H1 (cell line): ENCODE results near the gene ZNF3. TPM values are rescaled to one million over a fixed set of nuclear protein-coding genes. Genes with fewer than 3 reads are reported as not detected.

Source experiments
- CTCF ChIA-PET: fragments of 300-600 bp; sonication (Branson Sonifier 250); formaldehyde crosslinking; loops from one replicate; lab custom pipeline; 2021; ENCODE audit not compliant: partially characterized antibody; lab: Charles Lee
- POLR2A ChIA-PET: fragments of 300-600 bp; sonication (Branson Sonifier 250); formaldehyde crosslinking; loops from one replicate; lab custom pipeline; 2021; ENCODE audit warnings: inconsistent platforms; ENCODE audit not compliant: partially characterized antibody; lab: Charles Lee
- DNase-seq, 2 experiments: peaks; one replicate each; pipeline versions ENCODE4 v3.0.0 to v3.0.0-alpha.2; 2010 to 2022; ENCODE audit warnings: low spot score in 2 of 2, low read depth in 1 of 2, mixed read lengths in 1 of 2
- FAIRE-seq: peaks from 2 replicates; lab custom pipeline; 2011; peaks lifted over from hg19 to GRCh38; lab: Jason Lieb, UNC
- H2AFZ ChIP-seq: 2 replicates; pipeline ENCODE4 v1.8.1; 2012; ENCODE audit warnings: low read length, inconsistent platforms
- H2AK5ac ChIP-seq: 2 replicates; pipeline ENCODE4 v1.6.1; 2013; ENCODE audit warnings: low read depth, low read length
- H2BK120ac ChIP-seq: replicated peaks from 2 replicates; pipeline ENCODE3; 2013; ENCODE audit warnings: low read depth, low read length, inconsistent platforms
- H2BK12ac ChIP-seq: 2 replicates; pipeline ENCODE4 v1.6.1; 2013; ENCODE audit warnings: low read depth, low read length
- H2BK15ac ChIP-seq: 2 replicates; pipeline ENCODE4 v1.6.1; 2013; ENCODE audit warnings: low read length
- H2BK20ac ChIP-seq: 2 replicates; pipeline ENCODE4 v1.6.1; 2013; ENCODE audit warnings: low read length
- H2BK5ac ChIP-seq: 2 replicates; pipeline ENCODE4 v1.6.1; 2013; ENCODE audit warnings: low read depth, low read length
- H3K14ac ChIP-seq: 2 replicates; pipeline ENCODE4 v1.6.1; 2013; ENCODE audit warnings: inconsistent platforms; ENCODE audit not compliant: insufficient read length
- H3K18ac ChIP-seq: 2 replicates; pipeline ENCODE4 v1.6.1; 2013; ENCODE audit warnings: low read length; ENCODE audit errors: extremely low read depth
- H3K23ac ChIP-seq: 2 replicates; pipeline ENCODE4 v1.6.1; 2013; ENCODE audit warnings: inconsistent platforms; ENCODE audit not compliant: insufficient read length
- H3K23me2 ChIP-seq: 2 replicates; pipeline ENCODE4 v1.6.1; 2013; ENCODE audit warnings: low read depth, low read length
- H3K27ac ChIP-seq: 2 replicates; pipeline ENCODE4 v1.6.1; 2011; ENCODE audit warnings: low read depth, low read length, inconsistent platforms
- H3K27me3 ChIP-seq, 4 experiments: replicated peaks in 1 of 4; 1 replicate in 1 of 4; 2 replicates in 3 of 4; pipeline versions ENCODE4 v1.6.1 to v1.8.1; 2011 to 2013; ENCODE audit warnings: low read length in 3 of 4, mild to moderate bottlenecking in 3 of 4, inconsistent platforms in 2 of 4, mixed read lengths in 2 of 4, moderate library complexity in 1 of 4; ENCODE audit not compliant: control insufficient read depth in 3 of 4, insufficient read depth in 3 of 4; ENCODE audit errors: extremely low read depth in 1 of 4
- H3K36me3 ChIP-seq, 4 experiments: 2 replicates each; pipeline versions ENCODE4 v1.6.1 to v1.8.1; 2011 to 2013; ENCODE audit warnings: mild to moderate bottlenecking in 4 of 4, low read length in 3 of 4, moderate library complexity in 2 of 4, control low read depth in 1 of 4, inconsistent platforms in 1 of 4; ENCODE audit not compliant: insufficient read depth in 4 of 4, control insufficient read depth in 2 of 4
- H3K4ac ChIP-seq: replicated peaks from 2 replicates; pipeline ENCODE3; 2013; ENCODE audit warnings: low read length, low read depth, mixed read lengths, inconsistent platforms; ENCODE audit not compliant: insufficient read length
- H3K4me1 ChIP-seq, 4 experiments: replicated peaks in 1 of 4; 1 replicate in 1 of 4; 2 replicates in 3 of 4; pipeline versions ENCODE4 v1.6.1 to v1.8.1; 2011 to 2013; ENCODE audit warnings: low read length in 3 of 4, inconsistent platforms in 2 of 4, mixed read lengths in 1 of 4; ENCODE audit not compliant: insufficient read depth in 4 of 4, control insufficient read depth in 3 of 4
- H3K4me2 ChIP-seq, 2 experiments: 2 replicates each; pipeline versions ENCODE4 v1.6.1 to v1.8.1; 2011 to 2013; ENCODE audit warnings: low read depth in 2 of 2, low read length in 2 of 2, control low read depth in 1 of 2, inconsistent platforms in 1 of 2, mild to moderate bottlenecking in 1 of 2; ENCODE audit not compliant: insufficient read depth in 1 of 2
- H3K4me3 ChIP-seq, 4 experiments: fragments of 200-600, 300-600 bp in 1 of 4; sonication (generic), shearing (Covaris generic), sonication (Bioruptor Twin) in 1 of 4; 2 replicates each; pipeline versions ENCODE4 v1.5.1 to v1.8.1; 2011 to 2016; ENCODE audit warnings: low read length in 4 of 4, low read depth in 3 of 4, control low read depth in 2 of 4, inconsistent platforms in 2 of 4, mild to moderate bottlenecking in 2 of 4, mixed read lengths in 1 of 4, moderate library complexity in 1 of 4; ENCODE audit not compliant: insufficient read depth in 2 of 4; ENCODE audit errors: extremely low read depth in 1 of 4
- H3K56ac ChIP-seq: replicated peaks from 2 replicates; pipeline ENCODE3; 2013; ENCODE audit warnings: low read depth, mild to moderate bottlenecking, mixed read lengths, low read length, inconsistent platforms; ENCODE audit not compliant: insufficient read length
- H3K79me1 ChIP-seq: 2 replicates; pipeline ENCODE4 v1.6.1; 2013; ENCODE audit warnings: low read depth, low read length, control low read depth
- H3K79me2 ChIP-seq, 2 experiments: 2 replicates each; pipeline versions ENCODE4 v1.6.1 to v1.8.1; 2012 to 2013; ENCODE audit warnings: low read length in 2 of 2, mild to moderate bottlenecking in 2 of 2, inconsistent platforms in 1 of 2; ENCODE audit not compliant: insufficient read depth in 2 of 2, control insufficient read depth in 1 of 2
- H3K9ac ChIP-seq, 4 experiments: replicated peaks in 1 of 4; 1 replicate in 1 of 4; 2 replicates in 3 of 4; pipeline versions ENCODE4 v1.6.1 to v1.8.1; 2011 to 2013; ENCODE audit warnings: low read depth in 3 of 4, low read length in 3 of 4, control low read depth in 2 of 4, mild to moderate bottlenecking in 2 of 4, moderate library complexity in 2 of 4, inconsistent platforms in 1 of 4; ENCODE audit errors: extremely low read depth in 1 of 4
- H3K9me3 ChIP-seq, 2 experiments: 2 replicates each; pipeline versions ENCODE4 v1.6.1 to v1.8.1; 2012 to 2013; ENCODE audit warnings: mild to moderate bottlenecking in 2 of 2, moderate library complexity in 2 of 2, control low read depth in 1 of 2, inconsistent platforms in 1 of 2, low read depth in 1 of 2, low read length in 1 of 2, mixed read lengths in 1 of 2; ENCODE audit not compliant: insufficient read depth in 2 of 2
- H4K20me1 ChIP-seq, 2 experiments: replicated peaks in 1 of 2; 2 replicates each; pipeline versions ENCODE3 to v1.8.1; 2011 to 2013; ENCODE audit warnings: inconsistent platforms in 2 of 2, low read length in 2 of 2, mild to moderate bottlenecking in 1 of 2; ENCODE audit not compliant: insufficient read depth in 2 of 2, control insufficient read depth in 1 of 2
- H4K5ac ChIP-seq: 2 replicates; pipeline ENCODE4 v1.6.1; 2013; ENCODE audit warnings: low read length, low read depth, mixed read lengths, inconsistent platforms; ENCODE audit not compliant: insufficient read length
- H4K8ac ChIP-seq: 2 replicates; pipeline ENCODE4 v1.8.0; 2013; ENCODE audit warnings: mild to moderate bottlenecking, moderate library complexity, low read length, inconsistent platforms; ENCODE audit not compliant: insufficient read depth; ENCODE audit errors: extremely low read depth
- H4K91ac ChIP-seq: replicated peaks from 2 replicates; pipeline ENCODE3; 2013; ENCODE audit warnings: low read length, mixed read lengths, inconsistent platforms; ENCODE audit not compliant: insufficient read length
- CREB1 ChIP-seq: IDR thresholded peaks from 2 replicates; pipeline ENCODE4 v1.6.1; 2012; ENCODE audit warnings: inconsistent platforms
- POLR2AphosphoS5 ChIP-seq: IDR thresholded peaks from 2 replicates; pipeline ENCODE4 v1.6.1; 2011; ENCODE audit warnings: low read depth, low read length
- WGBS, 2 experiments: shearing (Covaris generic) in 1 of 2; methylation state at CpG; one replicate each; pipeline versions ENCODE4 v1.1.6 to v1.1.7; 2013 to 2015; ENCODE audit warnings: low lambda C conversion rate in 2 of 2, mixed read lengths in 2 of 2, inconsistent platforms in 1 of 2, low coverage in 1 of 2, missing lambda C conversion rate in 1 of 2; ENCODE audit not compliant: insufficient replicate concordance in 2 of 2, insufficient coverage in 1 of 2, insufficient read length in 1 of 2; ENCODE audit errors: extremely low coverage in 1 of 2, missing lambda C conversion rate in 1 of 2; 5-methylcytosine and 5-hydroxymethylcytosine counted together
- polyA plus RNA-seq, 7 experiments: library from polyadenylated mRNA; depleted of rRNA in 3 of 7; stranded (reverse) in 5 of 7; unstranded in 2 of 7; fragments of >200 nt in 5 of 7; fragments of 200-250 nt in 2 of 7; gene quantifications; 1 replicate in 5 of 7; 2 replicates in 1 of 7; 4 replicates in 1 of 7; pipeline versions ENCODE4 v1.2.1 to v1.2.3, GENCODE V29; 2011 to 2013; ENCODE audit warnings: missing spikeins in 2 of 7, mixed read lengths in 2 of 7
- total RNA-seq: library from RNA; stranded (reverse); fragmentation: NEBNext Ultra II Directional; extraction: Animal tissue kit (Norgen Biotek cat#: 25700); gene quantifications from 2 replicates; pipeline ENCODE4 v1.2.1, GENCODE V29; 2021

The ZNF3 gene
- total and polyA plus RNA-seq, 2 of the 8 experiments (the other 6 are each of a cell fraction or from before 2014, with no cell fraction given), result 26.9 to 49.1 TPM

- no peak overlapping the region for H2BK12ac ChIP-seq
- no peak overlapping the region for H2BK120ac ChIP-seq
- H3K4me2 ChIP-seq, result no peak overlapping the region
- H3K79me2 ChIP-seq, result 0 out of 4 replicates have a peak, but pooled peaks cover 0 to 6% of the 10 kb centered on the region in 2 experiments
- H3K18ac ChIP-seq, result no peak overlapping the region
- no peak overlapping the region for H4K5ac ChIP-seq
- WGBS, 2 experiments, result 96% methylated on average over 21 of the region's 25 CpGs; no CpG with 5 or more reads in 1 of the 2 experiments
- H3K4me1 ChIP-seq, result no peaks in the 10 kb centered on the region; a peak in 2 of 7 replicates
- H4K20me1 ChIP-seq, result peaks cover 5% of the 10 kb centered on the region in 2 experiments
- H3K27ac ChIP-seq, result no peak overlapping the region
- no peak overlapping the region for H3K14ac ChIP-seq
- no peaks in the 10 kb centered on the region; the same call in 1 of the 2 replicates for H3K79me1 ChIP-seq
- no peak overlapping the region for H2BK15ac ChIP-seq
- no peak overlapping the region for H2AFZ ChIP-seq
- no peaks in the 10 kb centered on the region for H3K9me3 ChIP-seq
- peaks cover 9 to 56% (median 38%) of the 10 kb centered on the region in 4 experiments; a peak in 7 of 8 replicates for H3K36me3 ChIP-seq
- H2AK5ac ChIP-seq, result no peak overlapping the region
- H3K23me2 ChIP-seq, result no peaks in the 10 kb centered on the region
- DNase-seq (no peak), FAIRE-seq (no peak)
- TF ChIP-seq POLR2AphosphoS5, result peak; percentile 22; the same call in 1 of the 2 replicates
- TF ChIP-seq CREB1, result no peak
- H2BK5ac ChIP-seq, result no peak overlapping the region
- no peak overlapping the region for H3K4me3 ChIP-seq
- no peak overlapping the region for H3K9ac ChIP-seq
- no peak overlapping the region for H3K23ac ChIP-seq
- H4K91ac ChIP-seq, result no peak overlapping the region
- POLR2A ChIA-PET, result interaction anchor here (0.6 to 20.0 kb wide), 3 partner anchors 10 to 39 kb away, joined by 4 to 722 read pairs (median 414); partner anchors contain the start of genes CNPY4, COPS6, MBLAC1 and TAF6
- H4K8ac ChIP-seq, result no peak overlapping the region
- no peak overlapping the region for H2BK20ac ChIP-seq
- CTCF ChIA-PET, result no interaction called here
- no peaks in the 10 kb centered on the region for H3K27me3 ChIP-seq
- no peak overlapping the region for H3K56ac ChIP-seq
- no peak overlapping the region for H3K4ac ChIP-seq
These were observed 25.7 kb upstream of the ZNF3 start for GRCh38 chr7:100107125-100107737.
